Body of pancreas (tissue), 4 donors: ENCODE measurements around the gene AGAP3. TPM values are rescaled to one million over a fixed set of nuclear protein-coding genes. Genes with fewer than 3 reads are reported as not detected.

ENCODE experiments used
- ATAC-seq: fragments of 150-250 bp; one replicate; pipeline ENCODE4 v1.9.1; 2016
- DNase-seq, 4 donors: peaks; one replicate each; pipeline ENCODE4 v3.0.0-alpha.2; 2019
- H3K27ac ChIP-seq, 4 donors: fragments of 200-600 bp; sonication (generic); 1 replicate in 3 of 4; 2 replicates in 1 of 4; pipeline versions ENCODE4 v1.5.1 to v1.6.1; 2016 to 2019; ENCODE audit warnings: mild to moderate bottlenecking in 1 of 4, mixed read lengths in 1 of 4, moderate library complexity in 1 of 4
- H3K27me3 ChIP-seq, 2 donors: fragments of 200-600 bp; sonication (generic); one replicate each; pipeline ENCODE4 v1.6.0; 2016; ENCODE audit warnings: mild to moderate bottlenecking in 1 of 2
- H3K36me3 ChIP-seq, 2 donors: fragments of 200-600 bp; sonication (generic); replicated peaks in 1 of 2; 2 replicates each; pipeline ENCODE4 v1.5.1; 2016; ENCODE audit warnings: low read depth in 2 of 2; ENCODE audit not compliant: insufficient read depth in 1 of 2
- H3K4me1 ChIP-seq: fragments of 200-600 bp; sonication (generic); one replicate; pipeline ENCODE4 v1.6.0; 2016
- H3K4me3 ChIP-seq, 2 donors: fragments of 200-600 bp; sonication (generic); 1 replicate in 1 of 2; 2 replicates in 1 of 2; pipeline ENCODE4 v1.5.1; 2016 to 2019
- H3K9me3 ChIP-seq, 3 donors: fragments of 200-600 bp; sonication (generic); 1 replicate in 2 of 3; 2 replicates in 1 of 3; pipeline ENCODE4 v1.5.1; 2016
- POLR2A ChIP-seq, 3 donors: fragments of 450-650 bp; IDR thresholded peaks; one replicate each; pipeline ENCODE4 v1.6.1; 2016; ENCODE audit warnings: antibody characterized with exemption in 3 of 3, mild to moderate bottlenecking in 2 of 3
- WGBS, 2 donors: methylation state at CpG; one replicate each; pipeline ENCODE4 v1.1.5; 2017; 5-methylcytosine and 5-hydroxymethylcytosine counted together
- intact Hi-C: fragments of 100-400 bp; cut with DNase I; formaldehyde crosslinking; loops from one replicate; pipeline ENCODE4 v1.15.1; 2023
- total RNA-seq, 2 donors: library from RNA; depleted of rRNA; stranded (reverse); fragments of >200 nt; gene quantifications; one replicate each; pipeline ENCODE4 v1.1.0, GENCODE V29; 2016
- TF ChIP-seq, protein P1 (sequence below), 7 experiments: fragments of 450-650 bp in 4 of 7; fragments of 200-600 bp in 3 of 7; sonication (generic) in 3 of 7; IDR thresholded peaks; one replicate each; pipeline ENCODE4 v1.5.1; 2016 to 2019; ENCODE audit warnings: antibody characterized with exemption in 7 of 7

The AGAP3 gene
- total RNA-seq, 2 donors from 2014 or later = 45.4 to 104 TPM

DNA sequence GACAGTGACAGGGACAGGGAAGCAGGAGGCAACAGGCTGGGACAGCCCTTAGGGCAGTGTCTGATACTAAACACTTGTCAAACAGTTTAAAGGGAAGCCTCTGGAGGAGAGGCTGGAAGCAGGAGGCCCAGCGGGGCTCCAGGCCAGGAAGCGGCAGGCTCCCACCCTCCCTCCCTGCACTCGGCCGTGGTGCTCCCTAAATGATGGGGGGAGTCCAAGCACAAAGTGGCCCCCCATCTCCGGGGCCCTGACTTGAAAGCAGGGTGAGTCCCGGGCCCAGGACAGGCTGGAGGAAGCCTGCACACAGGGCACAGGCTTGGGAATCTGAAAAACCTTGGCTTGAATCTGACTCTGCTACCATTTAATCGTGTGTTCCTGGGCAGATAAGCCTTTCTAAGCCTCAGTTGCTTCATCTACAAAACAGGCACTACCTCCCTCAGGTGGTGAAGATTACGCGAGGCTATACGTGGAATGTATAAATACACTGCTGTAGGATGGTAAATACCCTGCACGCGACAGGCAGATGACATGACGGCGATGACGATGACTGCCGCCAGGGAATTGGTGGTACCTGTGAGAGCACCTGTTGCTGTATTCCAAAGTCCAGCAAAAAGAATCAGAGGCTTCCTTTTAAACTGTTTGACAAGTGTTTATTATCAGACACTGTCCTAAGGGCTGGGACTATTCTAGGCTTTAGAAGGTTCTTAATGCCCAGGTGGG is 47.2 kb downstream of the AGAP3 start:
- intact Hi-C loops = no loop called here
- peak in 1 of 4 donors; percentile 5 for DNase-seq
- TF ChIP-seq, protein P1, sequence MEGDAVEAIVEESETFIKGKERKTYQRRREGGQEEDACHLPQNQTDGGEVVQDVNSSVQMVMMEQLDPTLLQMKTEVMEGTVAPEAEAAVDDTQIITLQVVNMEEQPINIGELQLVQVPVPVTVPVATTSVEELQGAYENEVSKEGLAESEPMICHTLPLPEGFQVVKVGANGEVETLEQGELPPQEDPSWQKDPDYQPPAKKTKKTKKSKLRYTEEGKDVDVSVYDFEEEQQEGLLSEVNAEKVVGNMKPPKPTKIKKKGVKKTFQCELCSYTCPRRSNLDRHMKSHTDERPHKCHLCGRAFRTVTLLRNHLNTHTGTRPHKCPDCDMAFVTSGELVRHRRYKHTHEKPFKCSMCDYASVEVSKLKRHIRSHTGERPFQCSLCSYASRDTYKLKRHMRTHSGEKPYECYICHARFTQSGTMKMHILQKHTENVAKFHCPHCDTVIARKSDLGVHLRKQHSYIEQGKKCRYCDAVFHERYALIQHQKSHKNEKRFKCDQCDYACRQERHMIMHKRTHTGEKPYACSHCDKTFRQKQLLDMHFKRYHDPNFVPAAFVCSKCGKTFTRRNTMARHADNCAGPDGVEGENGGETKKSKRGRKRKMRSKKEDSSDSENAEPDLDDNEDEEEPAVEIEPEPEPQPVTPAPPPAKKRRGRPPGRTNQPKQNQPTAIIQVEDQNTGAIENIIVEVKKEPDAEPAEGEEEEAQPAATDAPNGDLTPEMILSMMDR (IDR thresholded peaks at IDR 0.05) = no peak
- TF ChIP-seq POLR2A (IDR thresholded peaks at IDR 0.05) = no peak
- no peaks in the 10 kb centered on the region for H3K9me3 ChIP-seq
- WGBS, 2 donors = 93 to 95% methylated on average over 16 of the region's 16 CpGs
- H3K4me3 ChIP-seq = no peak overlapping the region
- H3K27me3 ChIP-seq = no peaks in the 10 kb centered on the region
- H3K27ac ChIP-seq = no peak overlapping the region
- H3K36me3 ChIP-seq = peaks cover 0 to 35% of the 10 kb centered on the region in 2 donors
- no peaks in the 10 kb centered on the region for H3K4me1 ChIP-seq
- no peak for ATAC-seq

DNA sequence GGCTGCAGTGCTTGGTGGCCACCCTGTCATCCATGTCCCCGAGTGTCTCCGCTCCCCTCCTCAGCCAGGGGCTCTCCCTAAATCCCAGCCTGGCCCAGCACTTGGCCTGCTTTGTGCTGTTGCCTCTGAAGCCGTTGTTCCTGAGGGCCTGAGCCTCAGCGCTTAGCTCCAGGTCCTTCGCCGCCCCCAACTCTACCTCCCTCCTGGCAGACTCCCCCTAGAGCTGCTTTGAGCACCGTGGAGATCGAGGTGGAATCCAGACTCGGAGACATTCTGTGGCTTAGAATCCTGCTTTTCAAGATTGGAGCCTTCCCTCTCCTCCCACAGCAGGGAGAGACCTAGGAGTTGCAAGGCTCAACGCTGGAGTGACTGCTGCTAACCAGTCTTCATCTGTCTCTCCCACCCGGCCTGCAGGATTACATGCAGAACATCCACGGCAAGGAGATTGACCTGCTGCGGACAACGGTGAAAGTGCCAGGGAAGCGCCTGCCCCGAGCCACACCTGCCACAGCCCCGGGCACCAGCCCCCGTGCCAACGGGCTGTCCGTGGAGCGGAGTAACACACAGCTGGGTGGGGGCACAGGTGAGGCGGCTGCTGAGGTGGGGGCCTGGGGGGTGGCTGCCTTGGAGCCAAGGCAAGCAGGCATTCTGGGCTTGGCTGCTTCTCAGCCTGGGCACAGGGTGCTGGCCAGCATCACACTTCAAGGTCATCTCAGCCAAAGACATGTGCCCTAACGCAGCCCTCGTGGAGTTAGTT is 47.9 kb downstream of the AGAP3 start:
- Histone ChIP-seq H3K27me3 (no peaks in the 10 kb centered on the region), H3K4me3 (no peak overlapping the region), H3K9me3 (no peaks in the 10 kb centered on the region), H3K36me3 (peaks cover 0 to 34% of the 10 kb centered on the region in 2 donors), H3K27ac (no peak overlapping the region), H3K4me1 (no peaks in the 10 kb centered on the region)
- DNase-seq (peak in 1 of 4 donors; percentile 4), ATAC-seq (no peak)
- TF ChIP-seq POLR2A (IDR thresholded peaks at IDR 0.05) = no peak
- TF ChIP-seq, protein P1 (IDR thresholded peaks at IDR 0.05) = no peak
- intact Hi-C loops = no loop called here
- WGBS, 2 donors = 84 to 91% methylated on average over 13 to 24 of the region's 24 CpGs

DNA sequence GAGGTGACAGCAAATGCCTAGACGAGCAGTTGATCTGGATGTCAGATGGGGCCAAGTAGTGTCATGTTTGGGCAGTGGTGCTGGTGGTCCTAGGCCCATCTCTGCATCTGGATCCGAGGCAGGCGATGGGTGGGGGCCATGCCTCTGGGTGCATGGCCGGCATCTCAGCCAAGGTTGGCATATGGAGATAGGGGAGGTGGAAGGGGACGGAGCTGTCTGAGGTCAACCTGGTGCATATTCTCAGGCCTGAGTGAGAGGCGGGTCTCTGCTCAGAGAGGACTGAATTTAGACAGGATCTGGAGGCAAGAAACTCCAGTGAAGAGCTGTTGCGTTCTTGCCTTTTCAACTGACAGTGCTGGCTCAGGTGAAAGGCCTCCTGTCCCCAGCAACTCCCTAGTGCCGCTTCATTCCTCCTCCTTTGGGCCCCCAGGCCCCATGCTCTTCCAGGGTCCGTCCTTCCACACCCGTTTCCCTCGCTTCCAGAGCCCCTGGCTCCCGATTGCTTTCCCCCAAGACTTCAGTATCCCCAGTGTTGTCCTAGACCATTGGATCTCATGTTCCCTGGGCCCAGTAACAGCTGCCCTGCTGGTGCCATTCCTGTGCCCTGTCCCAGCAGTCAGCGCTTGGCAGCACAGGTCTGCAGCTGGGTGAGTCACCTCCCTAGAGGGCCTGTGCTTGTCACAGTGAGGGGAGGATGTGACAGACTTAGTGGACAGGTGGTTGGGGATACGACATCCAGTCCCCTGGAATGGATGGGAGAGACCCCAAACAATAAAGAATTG is 48.7 kb downstream of the AGAP3 start:
- DNase-seq = no peak
- no peaks in the 10 kb centered on the region for H3K9me3 ChIP-seq
- intact Hi-C loops = no loop called here
- no peak for ATAC-seq
- H3K27ac ChIP-seq = no peak overlapping the region
- H3K36me3 ChIP-seq = peaks cover 0 to 33% of the 10 kb centered on the region in 2 donors
- no peaks in the 10 kb centered on the region for H3K4me1 ChIP-seq
- 88 to 96% methylated on average over 11 to 14 of the region's 14 CpGs for WGBS, 2 donors
- no peak for TF ChIP-seq POLR2A (IDR thresholded peaks at IDR 0.05)
- TF ChIP-seq, protein P1 (IDR thresholded peaks at IDR 0.05) = no peak
- H3K27me3 ChIP-seq = no peaks in the 10 kb centered on the region
- H3K4me3 ChIP-seq = no peak overlapping the region

DNA sequence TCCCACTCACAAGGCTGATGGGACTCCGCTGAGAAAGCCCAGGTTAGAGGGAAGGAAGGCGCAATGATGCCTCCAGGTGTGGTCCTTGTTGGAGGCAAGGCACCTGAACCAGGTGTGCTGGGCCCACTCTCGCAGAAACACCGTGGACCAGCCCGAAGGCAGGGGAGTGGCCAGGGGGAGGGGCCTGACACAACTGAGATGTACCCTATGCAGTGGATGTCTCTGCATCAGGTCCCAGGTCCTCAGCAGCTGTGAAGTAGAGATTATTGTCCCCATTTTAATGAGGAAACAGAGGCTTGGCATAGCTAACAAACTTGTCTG is 49.2 kb downstream of the AGAP3 start:
- Histone ChIP-seq H3K27ac (no peak overlapping the region), H3K4me3 (no peak overlapping the region), H3K4me1 (no peaks in the 10 kb centered on the region), H3K36me3 (peaks cover 0 to 29% of the 10 kb centered on the region in 2 donors), H3K9me3 (no peaks in the 10 kb centered on the region), H3K27me3 (no peaks in the 10 kb centered on the region)
- TF ChIP-seq, protein P1 (IDR thresholded peaks at IDR 0.05) = no peak
- no peak for TF ChIP-seq POLR2A (IDR thresholded peaks at IDR 0.05)
- 94 to 98% methylated on average over 3 to 5 of the region's 5 CpGs for WGBS, 2 donors
- DNase-seq (no peak), ATAC-seq (no peak)
- intact Hi-C loops = no loop called here
